CD4-positive, alpha-beta T cell (primary cell): Measurements from ENCODE around the gene SELENOS. TPM values are rescaled to one million over a fixed set of nuclear protein-coding genes. Genes with fewer than 3 reads are reported as not detected.

ENCODE experiments used
- ATAC-seq: fragments of 200-7000 bp; cut with Tn5 transposase; one replicate; pipeline ENCODE4 v1.10.0; 2022; ENCODE audit warnings: mild to moderate bottlenecking; ENCODE audit not compliant: poor library complexity
- CTCF ChIA-PET: fragments of 350-600 bp; sonication (Branson Sonifier 250); formaldehyde crosslinking; loops from one replicate; lab custom pipeline; 2021; ENCODE audit warnings: antibody characterized with exemption, inconsistent platforms; lab: Charles Lee
- POLR2A ChIA-PET: fragments of 350-600 bp; sonication (Branson Sonifier 250); formaldehyde crosslinking; loops from one replicate; lab custom pipeline; 2021; ENCODE audit warnings: antibody characterized with exemption, inconsistent platforms; lab: Charles Lee
- DNase-seq, 14 experiments: peaks; one replicate each; pipeline ENCODE4 v3.0.0-alpha.2; 2013 to 2020; ENCODE audit warnings: mixed read lengths in 2 of 14
- H3K27ac ChIP-seq, 2 donors: one replicate each; pipeline versions ENCODE4 v1.5.1 to v1.7.0; 2013; ENCODE audit warnings: low read length in 2 of 2, low read depth in 1 of 2, mild to moderate bottlenecking in 1 of 2
- H3K27me3 ChIP-seq, 2 experiments: 1 replicate in 1 of 2; 2 replicates in 1 of 2; pipeline versions ENCODE4 v1.6.1 to v1.7.0; 2013; ENCODE audit warnings: low read length in 2 of 2, control low read depth in 1 of 2, mild to moderate bottlenecking in 1 of 2, moderate library complexity in 1 of 2; ENCODE audit not compliant: insufficient read depth in 2 of 2, control insufficient read depth in 1 of 2
- H3K36me3 ChIP-seq: one replicate; pipeline ENCODE4 v1.6.1; 2013; ENCODE audit warnings: low read length, control low read depth; ENCODE audit not compliant: insufficient read depth
- H3K4me1 ChIP-seq: one replicate; pipeline ENCODE4 v1.6.1; 2013; ENCODE audit warnings: low read length, control low read depth; ENCODE audit not compliant: insufficient read depth
- H3K4me3 ChIP-seq: one replicate; pipeline ENCODE4 v1.5.1; 2013; ENCODE audit warnings: mild to moderate bottlenecking, low read length, moderate library complexity
- H3K9me3 ChIP-seq, 2 experiments: 1 replicate in 1 of 2; 2 replicates in 1 of 2; pipeline versions ENCODE4 v1.6.1 to v1.7.0; 2013; ENCODE audit warnings: low read length in 2 of 2, mild to moderate bottlenecking in 2 of 2, control low read depth in 1 of 2, moderate library complexity in 1 of 2; ENCODE audit not compliant: control insufficient read depth in 1 of 2, insufficient read depth in 1 of 2
- H3K27ac Mint-ChIP-seq: one replicate; pipeline ENCODE4 v1.8.0; 2020; ENCODE audit warnings: mixed read lengths
- H3K27me3 Mint-ChIP-seq: one replicate; pipeline ENCODE4 v1.8.0; 2021; ENCODE audit warnings: mixed read lengths
- H3K36me3 Mint-ChIP-seq: one replicate; pipeline ENCODE4 v1.8.0; 2021; ENCODE audit warnings: low read depth, mixed read lengths
- H3K4me1 Mint-ChIP-seq: one replicate; pipeline ENCODE4 v1.8.0; 2021; ENCODE audit warnings: low read depth, mixed read lengths
- H3K4me3 Mint-ChIP-seq: one replicate; pipeline ENCODE4 v1.8.0; 2020; ENCODE audit warnings: mild to moderate bottlenecking, mixed read lengths
- H3K9me3 Mint-ChIP-seq: one replicate; pipeline ENCODE4 v1.8.0; 2020; ENCODE audit warnings: mixed read lengths
- intact Hi-C, 2 experiments: fragments of 100-400 bp; cut with DNase I in 1 of 2; cut with micrococcal nuclease in 1 of 2; formaldehyde crosslinking; loops; one replicate each; pipeline versions ENCODE4 v1.15.1 to v1.9.0; 2023 to 2025; cut with DNase I, micrococcal nuclease
- total RNA-seq, 174 experiments: library from RNA in 2 of 174; stranded (reverse) in 2 of 174; gene quantifications; one replicate each; pipeline ENCODE4 v1.2.3 and lab custom pipeline; 2021 to 2026
- TF ChIP-seq, protein P1 (sequence below): fragments of 200-600 bp; IDR thresholded peaks from one replicate; pipeline ENCODE4 v1.8.0; 2022; ENCODE audit warnings: antibody characterized with exemption, mild to moderate bottlenecking

SELENOS gene
- total RNA-seq, 2 experiments from 2014 or later, result 41.7 to 48.5 TPM

DNA sequence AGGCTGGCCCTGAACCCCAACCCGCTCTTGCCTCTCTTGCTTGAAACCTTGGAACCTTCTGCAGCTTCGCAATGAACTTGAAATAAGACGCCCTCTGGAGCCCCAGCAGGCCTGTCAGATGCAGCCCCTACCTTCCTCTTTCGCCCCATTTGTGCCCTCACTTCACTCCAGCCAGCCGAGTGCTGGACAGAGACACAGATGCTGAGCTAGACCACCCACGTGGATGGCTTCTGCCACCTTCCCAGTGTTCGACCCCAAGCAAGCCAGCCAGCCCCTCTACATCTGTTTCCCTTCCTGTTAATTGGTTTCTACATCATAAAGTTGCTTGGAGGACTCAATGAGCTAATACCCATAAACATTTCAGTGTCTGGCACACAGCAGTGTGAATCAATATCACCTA is 41.6 kb upstream of the SELENOS start:
- POLR2A ChIA-PET, result interaction anchor here (2.7 to 4.4 kb wide), 2 partner anchors 15 to 24 kb away, joined by 24 to 27 read pairs; partner anchors contain the start of gene SNRPA1

DNA sequence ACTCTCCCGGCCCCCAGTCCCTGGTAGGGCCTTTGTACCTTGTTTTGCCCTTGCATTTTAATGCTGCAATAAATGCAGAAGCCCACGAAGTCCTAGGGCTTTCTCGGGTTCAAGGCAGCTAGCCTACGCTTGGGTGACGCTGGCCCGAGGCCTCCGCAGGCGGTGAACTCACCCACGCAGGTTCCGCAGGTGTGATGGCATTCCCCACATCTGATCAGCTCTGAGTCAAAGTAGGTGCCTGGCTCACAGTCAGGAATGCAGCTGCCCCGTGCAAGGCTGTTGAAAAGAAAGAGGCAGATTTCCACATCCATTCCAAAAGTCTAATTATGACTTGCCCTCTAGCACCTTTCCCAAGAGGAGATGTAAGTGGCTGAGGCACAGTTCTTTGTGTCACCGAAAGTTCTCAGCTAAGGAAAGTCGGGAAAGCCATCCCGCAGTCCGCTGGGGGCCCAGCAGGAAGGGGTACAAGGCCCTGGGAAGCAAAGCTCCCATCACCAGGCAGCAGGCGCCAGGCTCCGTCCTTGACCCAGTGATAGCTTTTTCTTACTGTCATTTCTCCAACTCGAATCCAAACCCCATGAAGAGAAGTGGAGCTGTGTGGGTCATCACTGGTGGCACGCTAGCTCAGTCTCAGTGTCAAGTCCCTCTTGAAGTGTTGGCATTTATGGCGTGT is 41.0 kb upstream of the SELENOS start:
- intact Hi-C loops, result no loop called here
- H3K27ac Mint-ChIP-seq, result no peak overlapping the region

More for the DNA sequence above, 41.6 kb upstream of the SELENOS start:
- H3K27me3 ChIP-seq, result peaks cover 0 to 2% of the 10 kb centered on the region in 2 experiments
- H3K4me1 ChIP-seq, result peaks cover 12% of the 10 kb centered on the region
- H3K4me3 ChIP-seq, result no peak overlapping the region
- no peak overlapping the region for H3K4me3 Mint-ChIP-seq
- ATAC-seq (no peak), DNase-seq (no peak)
- peaks cover 16% of the 10 kb centered on the region for H3K4me1 Mint-ChIP-seq
- peaks cover 17% of the 10 kb centered on the region for H3K27me3 Mint-ChIP-seq
- TF ChIP-seq, protein P1, sequence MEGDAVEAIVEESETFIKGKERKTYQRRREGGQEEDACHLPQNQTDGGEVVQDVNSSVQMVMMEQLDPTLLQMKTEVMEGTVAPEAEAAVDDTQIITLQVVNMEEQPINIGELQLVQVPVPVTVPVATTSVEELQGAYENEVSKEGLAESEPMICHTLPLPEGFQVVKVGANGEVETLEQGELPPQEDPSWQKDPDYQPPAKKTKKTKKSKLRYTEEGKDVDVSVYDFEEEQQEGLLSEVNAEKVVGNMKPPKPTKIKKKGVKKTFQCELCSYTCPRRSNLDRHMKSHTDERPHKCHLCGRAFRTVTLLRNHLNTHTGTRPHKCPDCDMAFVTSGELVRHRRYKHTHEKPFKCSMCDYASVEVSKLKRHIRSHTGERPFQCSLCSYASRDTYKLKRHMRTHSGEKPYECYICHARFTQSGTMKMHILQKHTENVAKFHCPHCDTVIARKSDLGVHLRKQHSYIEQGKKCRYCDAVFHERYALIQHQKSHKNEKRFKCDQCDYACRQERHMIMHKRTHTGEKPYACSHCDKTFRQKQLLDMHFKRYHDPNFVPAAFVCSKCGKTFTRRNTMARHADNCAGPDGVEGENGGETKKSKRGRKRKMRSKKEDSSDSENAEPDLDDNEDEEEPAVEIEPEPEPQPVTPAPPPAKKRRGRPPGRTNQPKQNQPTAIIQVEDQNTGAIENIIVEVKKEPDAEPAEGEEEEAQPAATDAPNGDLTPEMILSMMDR, result no peak
- peaks cover 4% of the 10 kb centered on the region for H3K9me3 Mint-ChIP-seq
- H3K27ac Mint-ChIP-seq, result no peak overlapping the region
- no peaks in the 10 kb centered on the region for H3K36me3 Mint-ChIP-seq
- H3K27ac ChIP-seq, result no peak overlapping the region
- H3K9me3 ChIP-seq, result peaks cover 0 to 7% of the 10 kb centered on the region in 2 experiments
- H3K36me3 ChIP-seq, result no peaks in the 10 kb centered on the region
- intact Hi-C loops, result no loop called here
- CTCF ChIA-PET, result interaction anchor here (0.8 kb wide), 1 partner anchor 969 kb away, joined by 3 read pairs; no protein-coding TSS in a partner anchor

DNA sequence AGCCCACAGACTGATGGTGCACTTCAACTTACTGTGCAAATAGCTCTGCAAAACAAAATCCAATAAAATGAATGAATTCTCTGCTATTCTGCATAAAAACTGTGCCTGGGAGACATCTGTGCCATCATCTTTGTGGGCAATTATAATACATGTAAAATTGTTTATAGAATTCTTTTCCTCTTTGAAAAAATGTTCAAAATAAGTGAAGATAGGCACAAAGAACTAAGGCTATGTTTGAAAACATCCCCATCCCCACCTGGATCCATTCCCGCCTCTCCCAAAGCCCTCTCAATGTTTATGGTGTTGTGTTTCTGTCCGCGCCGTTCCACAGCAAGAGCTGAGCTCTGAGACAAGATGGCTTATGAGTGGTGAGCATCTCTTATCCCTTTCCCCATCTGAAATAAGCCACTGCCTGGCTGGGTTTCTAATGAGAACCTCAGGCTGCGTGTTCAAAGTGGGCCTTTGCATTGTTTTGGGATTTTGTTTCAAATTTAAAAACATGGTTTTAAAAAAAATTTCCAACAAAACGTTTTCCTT is 40.1 kb upstream of the SELENOS start:
- H3K4me3 Mint-ChIP-seq, result no peak overlapping the region
- Histone ChIP-seq H3K4me1 (peaks cover 12% of the 10 kb centered on the region), H3K36me3 (no peaks in the 10 kb centered on the region), H3K27me3 (peaks cover 0 to 2% of the 10 kb centered on the region in 2 experiments), H3K27ac (no peak overlapping the region), H3K9me3 (peaks cover 0 to under 1% of the 10 kb centered on the region in 2 experiments), H3K4me3 (no peak overlapping the region)
- no peaks in the 10 kb centered on the region for H3K36me3 Mint-ChIP-seq
- intact Hi-C loops, result no loop called here
- H3K27ac Mint-ChIP-seq, result no peak overlapping the region
- TF ChIP-seq, protein P1, result no peak
- DNase-seq (no peak), ATAC-seq (no peak)
- H3K9me3 Mint-ChIP-seq, result peaks cover 4% of the 10 kb centered on the region
- ChIA-PET POLR2A (no interaction called here), CTCF (no interaction called here)
- H3K4me1 Mint-ChIP-seq, result peaks cover 16% of the 10 kb centered on the region
- peaks cover 16% of the 10 kb centered on the region for H3K27me3 Mint-ChIP-seq

More for the DNA sequence above, 41.0 kb upstream of the SELENOS start:
- Histone ChIP-seq H3K27me3 (peaks cover 0 to 2% of the 10 kb centered on the region in 2 experiments), H3K27ac (no peak overlapping the region), H3K4me1 (peaks cover 12% of the 10 kb centered on the region), H3K9me3 (peaks cover 0 to 7% of the 10 kb centered on the region in 2 experiments), H3K36me3 (no peaks in the 10 kb centered on the region), H3K4me3 (no peak overlapping the region)
- no peak overlapping the region for H3K4me3 Mint-ChIP-seq
- DNase-seq, result no peak
- H3K27me3 Mint-ChIP-seq, result peaks cover 16% of the 10 kb centered on the region
- no peaks in the 10 kb centered on the region for H3K36me3 Mint-ChIP-seq
- H3K4me1 Mint-ChIP-seq, result peaks cover 16% of the 10 kb centered on the region
- H3K9me3 Mint-ChIP-seq, result peaks cover 4% of the 10 kb centered on the region
- no peak for ATAC-seq
- CTCF ChIA-PET, result interaction anchor here (0.8 kb wide), 1 partner anchor 968 kb away, joined by 3 read pairs; no protein-coding TSS in a partner anchor
- POLR2A ChIA-PET, result interaction anchor here (4.4 kb wide), 1 partner anchor 15 kb away, joined by 24 read pairs; no protein-coding TSS in a partner anchor
- TF ChIP-seq, protein P1, result no peak
